IMR-90 (cell line): ENCODE data around the gene DDX54. TPM values are rescaled to one million over a fixed set of nuclear protein-coding genes. Genes with fewer than 3 reads are reported as not detected.

Experiments used
- ATAC-seq: fragments of 200-7000 bp; cut with Tn5 transposase; 2 replicates; pipeline ENCODE4 v1.9.1; 2020; ENCODE audit warnings: low read depth, mild to moderate bottlenecking, moderate library complexity
- BruUV-seq: library from RNA; stranded (reverse); fragments of 400-500 nt; replicated peaks from 2 replicates; lab custom pipeline; 2021; lab: Mats Ljungman, UMichigan
- CTCF ChIA-PET: fragments of 300-600 bp; formaldehyde crosslinking; extraction: SDS; loops from one replicate; lab custom pipeline; 2021; ENCODE audit warnings: antibody characterized with exemption; lab: Yijun Ruan, JAX
- POLR2A ChIA-PET: fragments of 300-600 bp; sonication (Branson Sonifier 250); formaldehyde crosslinking; loops from one replicate; lab custom pipeline; 2022; ENCODE audit warnings: antibody characterized with exemption; ENCODE audit not compliant: unreplicated experiment; lab: Charles Lee
- DNase-seq: peaks from one replicate; pipeline ENCODE4 v3.0.0; 2013
- H2AFZ ChIP-seq: replicated peaks from 2 replicates; pipeline ENCODE3; 2013; ENCODE audit warnings: low read length, mild to moderate bottlenecking; ENCODE audit not compliant: poor library complexity
- H2AK5ac ChIP-seq: 2 replicates; pipeline ENCODE4 v1.6.1; 2013; ENCODE audit warnings: low read depth, low read length, inconsistent platforms
- H2AK9ac ChIP-seq: replicated peaks from 2 replicates; pipeline ENCODE3; 2013; ENCODE audit warnings: mild to moderate bottlenecking, low read depth, low read length, moderate library complexity; ENCODE audit not compliant: poor library complexity
- H2BK120ac ChIP-seq: 2 replicates; pipeline ENCODE4 v1.6.1; 2013; ENCODE audit warnings: low read depth, low read length, inconsistent platforms
- H2BK15ac ChIP-seq: 3 replicates; pipeline ENCODE4 v1.6.1; 2013; ENCODE audit warnings: low read depth, low read length, inconsistent platforms
- H2BK20ac ChIP-seq: 2 replicates; pipeline ENCODE4 v1.6.1; 2013; ENCODE audit warnings: low read depth, mild to moderate bottlenecking, inconsistent platforms, low read length, moderate library complexity
- H2BK5ac ChIP-seq: 2 replicates; pipeline ENCODE4 v1.6.1; 2013; ENCODE audit warnings: mild to moderate bottlenecking, low read depth, low read length, inconsistent platforms; ENCODE audit not compliant: poor library complexity, severe bottlenecking
- H3K14ac ChIP-seq: replicated peaks from 2 replicates; pipeline ENCODE4 v1.6.1; 2013; ENCODE audit warnings: low read depth, low read length, inconsistent platforms
- H3K18ac ChIP-seq: 2 replicates; pipeline ENCODE4 v1.6.1; 2013; ENCODE audit warnings: low read depth, low read length, control low read depth
- H3K23ac ChIP-seq: 2 replicates; pipeline ENCODE4 v1.6.1; 2013; ENCODE audit warnings: low read depth, low read length, inconsistent platforms
- H3K27ac ChIP-seq: 2 replicates; pipeline ENCODE4 v1.5.1; 2013; ENCODE audit warnings: mild to moderate bottlenecking, control low read depth, low read length; ENCODE audit not compliant: insufficient read depth
- H3K27me3 ChIP-seq: 2 replicates; pipeline ENCODE4 v1.6.1; 2013; ENCODE audit warnings: low read length; ENCODE audit not compliant: control insufficient read depth, insufficient read depth
- H3K36me3 ChIP-seq: 2 replicates; pipeline ENCODE4 v1.6.1; 2013; ENCODE audit warnings: low read length, mixed read lengths; ENCODE audit not compliant: control insufficient read depth, insufficient read depth
- H3K4ac ChIP-seq: 2 replicates; pipeline ENCODE4 v1.6.1; 2013; ENCODE audit warnings: low read depth, low read length, inconsistent platforms
- H3K4me1 ChIP-seq: 2 replicates; pipeline ENCODE4 v1.6.1; 2013; ENCODE audit warnings: low read length, mixed read lengths; ENCODE audit not compliant: control insufficient read depth, insufficient read depth
- H3K4me2 ChIP-seq: 2 replicates; pipeline ENCODE4 v1.6.1; 2013; ENCODE audit warnings: low read depth, mild to moderate bottlenecking, control low read depth, low read length, moderate library complexity
- H3K4me3 ChIP-seq: 2 replicates; pipeline ENCODE4 v1.5.1; 2013; ENCODE audit warnings: low read depth, mild to moderate bottlenecking, control low read depth, low read length, moderate library complexity; ENCODE audit not compliant: insufficient read depth
- H3K56ac ChIP-seq: 2 replicates; pipeline ENCODE4 v1.6.1; 2013; ENCODE audit warnings: low read length, inconsistent platforms; ENCODE audit not compliant: insufficient read depth; ENCODE audit errors: extremely low read depth
- H3K79me1 ChIP-seq, 2 experiments: 2 replicates each; pipeline ENCODE4 v1.6.1; 2013; ENCODE audit warnings: low read length in 2 of 2, inconsistent platforms in 1 of 2, low read depth in 1 of 2
- H3K9ac ChIP-seq: 2 replicates; pipeline ENCODE4 v1.6.1; 2013; ENCODE audit warnings: low read depth, low read length, control low read depth
- H3K9me1 ChIP-seq: 2 replicates; pipeline ENCODE4 v1.6.1; 2013; ENCODE audit warnings: low read length, inconsistent platforms; ENCODE audit not compliant: insufficient read depth
- H3K9me3 ChIP-seq: 2 replicates; pipeline ENCODE4 v1.6.1; 2013; ENCODE audit warnings: low read length; ENCODE audit not compliant: control insufficient read depth, insufficient read depth
- H4K20me1 ChIP-seq: 2 replicates; pipeline ENCODE4 v1.6.1; 2013; ENCODE audit warnings: low read length, inconsistent platforms; ENCODE audit not compliant: insufficient read depth
- H4K5ac ChIP-seq: 2 replicates; pipeline ENCODE4 v1.6.1; 2013; ENCODE audit warnings: mild to moderate bottlenecking, low read depth, low read length, control low read depth
- H4K8ac ChIP-seq, 2 experiments: 2 replicates each; pipeline ENCODE4 v1.6.1; 2013; ENCODE audit warnings: low read depth in 2 of 2, low read length in 2 of 2, control low read depth in 1 of 2, inconsistent platforms in 1 of 2
- H4K91ac ChIP-seq: 2 replicates; pipeline ENCODE4 v1.6.1; 2013; ENCODE audit warnings: low read depth, low read length, inconsistent platforms; ENCODE audit not compliant: insufficient read depth
- BHLHE40 ChIP-seq: fragments of 150-350 bp; IDR thresholded peaks from 2 replicates; pipeline ENCODE4 v1.6.1; 2016; ENCODE audit warnings: mild to moderate bottlenecking, low read depth, low read length
- CEBPB ChIP-seq: IDR thresholded peaks from 2 replicates; pipeline ENCODE4 v1.6.1; 2012; ENCODE audit warnings: low read depth, low read length, improper control_type of control experiment
- CHD1 ChIP-seq: IDR thresholded peaks from 2 replicates; pipeline ENCODE4 v1.6.1; 2012; ENCODE audit warnings: low read depth, low read length, improper control_type of control experiment
- FOS ChIP-seq: fragments of 150-350 bp; IDR thresholded peaks from 2 replicates; pipeline ENCODE4 v1.6.1; 2016; ENCODE audit warnings: low read depth, low read length
- MAFK ChIP-seq: IDR thresholded peaks from 2 replicates; pipeline ENCODE4 v1.6.1; 2012; ENCODE audit warnings: low read depth, low read length, improper control_type of control experiment
- MAZ ChIP-seq: IDR thresholded peaks from 2 replicates; pipeline ENCODE4 v1.6.1; 2012; ENCODE audit warnings: low read depth, mild to moderate bottlenecking, low read length, improper control_type of control experiment, moderate library complexity, borderline replicate concordance
- MXI1 ChIP-seq: IDR thresholded peaks from 2 replicates; pipeline ENCODE4 v1.6.1; 2012; ENCODE audit warnings: low read depth, mild to moderate bottlenecking, low read length, moderate library complexity, borderline replicate concordance
- NFE2L2 ChIP-seq: fragments of 150-350 bp; IDR thresholded peaks from 2 replicates; pipeline ENCODE4 v1.6.1; 2016; ENCODE audit warnings: low read depth, mild to moderate bottlenecking, low read length
- POLR2A ChIP-seq: IDR thresholded peaks from 2 replicates; pipeline ENCODE4 v1.6.1; 2012; ENCODE audit warnings: mild to moderate bottlenecking, low read depth, low read length
- RAD21 ChIP-seq: IDR thresholded peaks from 2 replicates; pipeline ENCODE4 v1.6.1; 2012; ENCODE audit warnings: low read length, improper control_type of control experiment
- RFX5 ChIP-seq: IDR thresholded peaks from 2 replicates; pipeline ENCODE4 v1.8.0; 2012; ENCODE audit warnings: low read depth, mild to moderate bottlenecking, low read length, moderate library complexity
- SMC3 ChIP-seq: fragments of 150-350 bp; IDR thresholded peaks from 2 replicates; pipeline ENCODE4 v1.6.1; 2016; ENCODE audit warnings: low read depth, mild to moderate bottlenecking, antibody characterized with exemption, low read length, moderate library complexity
- WGBS, 2 experiments: methylation state at CpG; one replicate each; pipeline versions ENCODE4 v1.1.5 to v1.1.7; 2013; ENCODE audit warnings: missing lambda C conversion rate in 2 of 2; ENCODE audit not compliant: insufficient read length in 1 of 2; ENCODE audit errors: extremely low coverage in 2 of 2; 5-methylcytosine and 5-hydroxymethylcytosine counted together
- dilution Hi-C: fragments of 300-500 bp; cut with HindIII; formaldehyde crosslinking; loops from one replicate; pipeline ENCODE4 v1.14.3; 2018; ENCODE audit warnings: low sequenced_read_pairs; ENCODE audit not compliant: unreplicated experiment
- in situ Hi-C: fragments of 300-500 bp; cut with MboI; formaldehyde crosslinking; loops from 3 replicates; pipeline ENCODE4 v1.14.3; 2019; ENCODE audit warnings: low sequenced_read_pairs, inconsistent platforms, mixed read lengths
- intact Hi-C: fragments of 100-400 bp; cut with micrococcal nuclease; formaldehyde crosslinking; loops from 2 replicates; pipeline ENCODE4 v1.10.0; 2022
- polyA plus RNA-seq, 3 experiments: library from polyadenylated mRNA; depleted of rRNA; stranded (reverse); fragments of >200 nt; gene quantifications; 2 replicates each; pipeline ENCODE4 v1.2.3, GENCODE V29; 2012; ENCODE audit warnings: low replicate concordance in 1 of 3
- total RNA-seq: library from RNA; depleted of rRNA; stranded (reverse); fragments of >200 nt; gene quantifications from 2 replicates; pipeline ENCODE4 v1.2.3, GENCODE V29; 2012
- TF ChIP-seq, protein P1 (sequence below): fragments of 150-350 bp; IDR thresholded peaks from 2 replicates; pipeline ENCODE4 v1.6.1; 2016; ENCODE audit warnings: low read depth, mild to moderate bottlenecking, low read length, moderate library complexity, borderline replicate concordance
- TF ChIP-seq, protein P2 (sequence below): fragments of 150-350 bp; IDR thresholded peaks from 2 replicates; pipeline ENCODE4 v1.6.1; 2017; ENCODE audit warnings: mild to moderate bottlenecking, antibody characterized with exemption, low read length, low read depth

Gene DDX54
- total and polyA plus RNA-seq, 2 of the 4 experiments (the other 2 are of a cell fraction) = 23.8 to 47.5 TPM

DNA sequence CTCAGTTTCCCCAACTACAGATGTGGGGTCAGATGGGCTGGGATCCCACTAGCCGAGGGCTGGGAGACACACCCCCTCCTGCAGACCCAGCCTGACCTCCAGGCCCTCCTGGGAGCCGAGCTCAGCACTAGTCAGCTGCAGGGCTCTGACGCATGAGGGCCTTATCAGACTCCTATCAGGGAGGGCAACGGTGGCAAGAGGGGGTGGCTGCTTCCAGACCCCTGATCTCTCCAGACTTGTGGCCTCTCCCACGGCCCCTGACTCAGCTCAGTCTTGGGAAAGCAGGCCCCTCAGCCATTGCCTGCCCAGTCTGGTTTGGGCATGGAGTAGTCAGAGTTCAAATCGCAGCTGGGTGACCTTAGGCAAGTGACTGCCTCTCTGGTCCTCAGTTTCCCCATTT, 52.2 kb downstream of the DDX54 start:
- dilution Hi-C loops = no loop called here
- no peaks in the 10 kb centered on the region for H3K79me1 ChIP-seq
- H3K4ac ChIP-seq = no peak overlapping the region
- H2AK9ac ChIP-seq = no peak overlapping the region
- H3K9me1 ChIP-seq = no peaks in the 10 kb centered on the region
- DNase-seq (no peak), ATAC-seq (no peak)
- no peak overlapping the region for H3K27ac ChIP-seq
- WGBS, 2 experiments = 0% methylated on average over 1 of the region's 6 CpGs; no CpG with 5 or more reads in 1 of the 2 experiments
- POLR2A ChIA-PET = no interaction called here
- H3K56ac ChIP-seq = no peak overlapping the region
- no peak overlapping the region for H2BK5ac ChIP-seq
- no peak overlapping the region for H2BK20ac ChIP-seq
- no peak overlapping the region for H3K23ac ChIP-seq
- H3K27me3 ChIP-seq = peaks cover 3% of the 10 kb centered on the region
- no peak overlapping the region for H2BK15ac ChIP-seq
- H4K5ac ChIP-seq = no peak overlapping the region
- TF ChIP-seq POLR2A (no peak), CEBPB (no peak), MXI1 (no peak), BHLHE40 (no peak), MAZ (no peak), NFE2L2 (no peak), RFX5 (no peak), RAD21 (no peak), FOS (no peak), MAFK (no peak), SMC3 (no peak), CHD1 (no peak)
- TF ChIP-seq, protein P1, sequence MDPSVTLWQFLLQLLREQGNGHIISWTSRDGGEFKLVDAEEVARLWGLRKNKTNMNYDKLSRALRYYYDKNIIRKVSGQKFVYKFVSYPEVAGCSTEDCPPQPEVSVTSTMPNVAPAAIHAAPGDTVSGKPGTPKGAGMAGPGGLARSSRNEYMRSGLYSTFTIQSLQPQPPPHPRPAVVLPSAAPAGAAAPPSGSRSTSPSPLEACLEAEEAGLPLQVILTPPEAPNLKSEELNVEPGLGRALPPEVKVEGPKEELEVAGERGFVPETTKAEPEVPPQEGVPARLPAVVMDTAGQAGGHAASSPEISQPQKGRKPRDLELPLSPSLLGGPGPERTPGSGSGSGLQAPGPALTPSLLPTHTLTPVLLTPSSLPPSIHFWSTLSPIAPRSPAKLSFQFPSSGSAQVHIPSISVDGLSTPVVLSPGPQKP = no peak
- TF ChIP-seq, protein P2, sequence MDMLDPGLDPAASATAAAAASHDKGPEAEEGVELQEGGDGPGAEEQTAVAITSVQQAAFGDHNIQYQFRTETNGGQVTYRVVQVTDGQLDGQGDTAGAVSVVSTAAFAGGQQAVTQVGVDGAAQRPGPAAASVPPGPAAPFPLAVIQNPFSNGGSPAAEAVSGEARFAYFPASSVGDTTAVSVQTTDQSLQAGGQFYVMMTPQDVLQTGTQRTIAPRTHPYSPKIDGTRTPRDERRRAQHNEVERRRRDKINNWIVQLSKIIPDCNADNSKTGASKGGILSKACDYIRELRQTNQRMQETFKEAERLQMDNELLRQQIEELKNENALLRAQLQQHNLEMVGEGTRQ = no peak
- H4K8ac ChIP-seq = no peak overlapping the region
- intact Hi-C loops = no loop called here
- no peak overlapping the region for H3K4me3 ChIP-seq
- H3K18ac ChIP-seq = no peak overlapping the region
- H3K9ac ChIP-seq = no peak overlapping the region
- no TSS peak for BruUV-seq
- H2BK120ac ChIP-seq = no peak overlapping the region
- H3K4me2 ChIP-seq = no peak overlapping the region
- H2AK5ac ChIP-seq = no peak overlapping the region
- H3K14ac ChIP-seq = no peak overlapping the region
- H2AFZ ChIP-seq = no peak overlapping the region
- CTCF ChIA-PET = no interaction called here
- in situ Hi-C loops = no loop called here
- no peaks in the 10 kb centered on the region for H3K4me1 ChIP-seq
- H3K9me3 ChIP-seq = no peaks in the 10 kb centered on the region
- no peaks in the 10 kb centered on the region for H4K20me1 ChIP-seq
- H3K36me3 ChIP-seq = no peaks in the 10 kb centered on the region
- no peak overlapping the region for H4K91ac ChIP-seq
